Articular chondrocyte of knee joint (primary cell): ENCODE measurements around the gene BTBD19. TPM values are rescaled to one million over a fixed set of nuclear protein-coding genes. Genes with fewer than 3 reads are reported as not detected.

ENCODE experiments used
- small RNA-seq: library from RNA; depleted of rRNA; stranded (forward); fragments of <200 nt; gene quantifications from one replicate; pipeline ENCODE3, GENCODE V24; 2012
- total RNA-seq: library from RNA; depleted of rRNA; stranded (reverse); fragments of >200 nt; gene quantifications from 2 replicates; pipeline ENCODE4 v1.2.3, GENCODE V29; 2012

BTBD19 gene, protein sequence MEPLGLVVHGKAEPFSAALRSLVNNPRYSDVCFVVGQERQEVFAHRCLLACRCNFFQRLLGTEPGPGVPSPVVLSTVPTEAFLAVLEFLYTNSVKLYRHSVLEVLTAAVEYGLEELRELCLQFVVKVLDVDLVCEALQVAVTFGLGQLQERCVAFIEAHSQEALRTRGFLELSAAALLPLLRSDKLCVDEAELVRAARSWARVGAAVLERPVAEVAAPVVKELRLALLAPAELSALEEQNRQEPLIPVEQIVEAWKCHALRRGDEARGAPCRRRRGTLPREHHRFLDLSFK
- total RNA-seq = 9.8 and 10.8 TPM in 2 replicates

DNA sequence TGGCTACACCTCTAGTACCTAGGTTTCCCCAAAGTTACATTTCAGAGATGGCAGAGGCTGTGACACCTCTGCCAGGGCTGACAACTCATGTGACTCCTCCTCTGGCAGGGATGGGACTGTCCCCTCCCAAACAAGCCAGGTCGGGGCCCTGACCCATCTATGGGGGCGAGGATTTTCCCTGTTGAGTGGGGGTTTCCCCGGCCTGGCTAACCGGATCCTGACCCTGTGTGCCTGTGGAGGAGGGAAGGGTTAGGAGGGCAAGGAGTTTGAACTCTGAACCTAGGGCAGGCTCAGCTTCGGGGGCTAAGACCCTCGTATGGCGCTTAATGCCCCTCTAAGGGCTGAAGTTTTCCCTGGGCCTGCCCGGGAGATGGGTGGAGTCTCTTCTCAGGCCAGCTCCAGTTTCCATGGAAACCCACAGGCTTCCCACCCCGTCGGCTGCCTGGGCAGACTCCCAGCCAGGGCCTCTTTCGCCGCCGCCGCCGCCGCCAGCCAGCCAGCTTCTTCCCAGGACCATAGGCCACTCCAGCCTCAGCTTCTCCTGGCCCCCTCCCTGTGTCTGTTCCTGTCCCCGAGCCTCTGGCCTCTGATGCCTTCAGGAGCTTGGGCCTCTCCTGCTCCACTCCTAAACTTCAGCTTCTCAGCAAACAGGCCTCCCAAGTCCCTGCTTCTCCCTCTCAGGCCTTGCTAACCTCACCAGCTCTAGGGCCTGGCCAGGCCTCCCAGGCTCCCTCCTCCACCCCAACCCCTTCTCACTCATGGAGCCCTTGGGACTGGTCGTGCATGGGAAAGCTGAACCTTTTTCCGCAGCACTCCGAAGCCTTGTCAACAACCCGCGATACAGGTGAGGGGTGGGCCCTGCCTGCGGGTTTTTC is at the start of gene BTBD19:
Gene BTBD19 (plus strand): TSS at position 461 of the 875 bp plus-strand sequence. CDS start 298 bp downstream, at position 759.

DNA sequence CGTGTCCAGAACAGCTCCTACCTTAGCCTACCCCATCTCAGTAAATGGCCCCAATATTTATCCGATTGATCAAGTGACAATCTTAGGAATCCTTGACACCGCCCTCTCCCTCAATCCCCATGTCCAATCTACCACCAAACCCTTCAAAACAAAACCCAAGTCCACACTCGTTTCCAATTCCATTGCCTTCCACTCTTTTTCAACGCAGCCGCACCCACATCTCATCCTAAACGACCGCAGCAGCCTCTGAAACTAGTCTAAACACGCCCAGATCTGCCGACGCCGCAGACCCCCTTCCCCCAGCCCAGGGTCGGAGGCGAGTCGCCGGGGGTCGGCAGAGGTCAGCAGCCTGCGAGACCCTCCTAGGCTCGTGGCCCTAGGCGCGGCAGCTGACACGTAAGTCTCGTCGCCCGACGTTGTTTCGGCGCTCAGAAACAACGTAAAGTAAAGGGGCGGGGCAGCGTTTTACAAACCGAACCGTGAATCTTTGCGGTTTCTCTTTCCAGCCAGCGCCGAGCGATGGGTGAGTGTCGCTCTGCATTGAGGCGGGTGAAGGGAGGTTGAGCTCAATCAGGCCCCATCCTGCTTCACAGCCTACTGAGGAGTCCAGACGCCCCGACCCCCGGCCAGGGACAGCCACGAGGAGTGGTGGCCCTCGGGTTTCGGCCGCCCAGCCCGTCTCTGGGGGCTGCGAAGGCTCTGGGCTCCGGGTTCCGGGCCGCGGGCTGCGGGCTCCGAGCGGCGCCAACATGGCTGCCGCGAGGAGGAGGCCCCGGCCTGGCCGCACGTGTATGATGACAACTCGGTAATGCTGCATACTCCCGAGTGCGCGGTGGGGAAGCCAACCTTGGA is 33.0 kb upstream of the BTBD19 start, which contains the start of gene RPS8:
Gene RPS8 (plus strand): TSS at position 463 of the 852 bp plus-strand sequence. CDS start 57 bp downstream, at position 520.

DNA sequence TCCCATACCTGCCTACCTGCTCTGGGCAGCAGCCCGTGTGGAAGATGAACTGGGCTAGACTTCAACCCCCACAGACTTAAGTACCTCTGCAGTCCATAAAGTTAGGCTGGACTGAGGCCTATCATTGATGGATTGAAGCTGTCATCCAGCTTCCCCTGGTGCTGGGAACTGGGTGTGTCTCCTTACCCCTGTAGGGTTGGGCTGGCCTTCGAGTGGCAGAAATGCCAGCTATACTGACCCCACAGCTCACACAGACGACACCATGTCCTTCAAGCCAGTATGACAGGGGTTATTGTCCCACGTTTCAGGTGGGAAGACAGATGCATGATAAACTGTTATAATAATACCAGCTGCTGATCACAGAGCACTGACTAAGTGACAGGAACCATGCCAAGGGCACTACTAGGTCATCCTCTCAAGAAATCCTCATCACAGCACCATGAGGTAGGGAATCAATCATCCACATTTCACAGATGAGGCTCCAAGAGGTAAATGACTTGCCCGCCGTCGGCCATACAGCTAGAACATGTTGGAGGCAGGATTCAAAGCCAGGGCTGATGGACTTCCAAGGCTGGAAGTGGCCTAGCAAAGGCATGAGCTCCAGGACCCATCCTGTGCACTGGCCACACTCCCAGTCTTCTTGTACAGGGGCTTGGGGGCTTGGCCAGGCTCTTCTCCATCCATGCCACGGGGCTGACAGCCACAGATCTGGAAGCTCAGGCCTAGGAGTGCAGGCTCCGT is 20.0 kb upstream of the BTBD19 start, which contains the start of gene BEST4:
Gene BEST4 (minus strand): TSS at position 51 of the 741 bp plus-strand sequence. CDS start 465 bp downstream, outside the sequence.

DNA sequence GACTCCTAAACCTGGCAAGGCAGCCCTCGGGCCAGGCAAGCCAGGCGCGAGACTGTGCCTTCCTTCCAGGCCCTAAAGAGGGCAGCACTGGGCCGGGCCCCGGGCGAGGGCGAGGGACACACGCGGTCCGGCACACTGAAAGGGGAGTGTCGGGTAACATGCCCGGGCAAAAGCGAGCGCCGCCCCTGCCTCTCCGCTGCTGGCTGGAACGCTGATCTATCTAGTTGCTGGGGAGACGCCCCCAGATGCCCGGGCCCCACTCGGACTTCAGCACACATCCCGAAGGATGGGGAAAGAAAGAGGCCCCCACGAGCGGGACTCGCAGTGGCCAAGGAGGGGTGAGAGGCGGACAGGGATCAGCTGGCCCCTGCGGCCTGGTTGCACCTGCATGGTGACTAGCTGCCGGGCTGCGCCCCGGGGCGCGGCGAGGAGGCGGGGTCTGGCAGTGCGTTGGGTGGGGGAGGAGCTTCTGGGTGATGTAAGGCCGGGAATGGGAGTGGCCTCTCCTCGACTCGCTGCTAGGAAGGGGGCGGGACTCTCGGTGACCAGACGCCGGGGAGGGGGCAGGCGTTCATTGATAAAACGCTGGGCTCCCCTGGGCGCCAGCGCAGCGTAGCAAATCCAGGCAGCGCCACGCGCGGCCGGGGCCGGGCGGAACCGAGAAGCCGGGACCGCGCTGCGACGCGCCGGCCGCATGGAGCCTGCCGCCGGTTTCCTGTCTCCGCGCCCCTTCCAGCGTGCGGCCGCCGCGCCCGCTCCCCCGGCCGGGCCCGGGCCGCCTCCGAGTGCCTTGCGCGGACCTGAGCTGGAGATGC is 8.3 kb upstream of the BTBD19 start, which contains the start of gene PLK3:
Gene PLK3 (plus strand): TSS at position 608 of the 815 bp plus-strand sequence. CDS start 87 bp downstream, at position 695.

DNA sequence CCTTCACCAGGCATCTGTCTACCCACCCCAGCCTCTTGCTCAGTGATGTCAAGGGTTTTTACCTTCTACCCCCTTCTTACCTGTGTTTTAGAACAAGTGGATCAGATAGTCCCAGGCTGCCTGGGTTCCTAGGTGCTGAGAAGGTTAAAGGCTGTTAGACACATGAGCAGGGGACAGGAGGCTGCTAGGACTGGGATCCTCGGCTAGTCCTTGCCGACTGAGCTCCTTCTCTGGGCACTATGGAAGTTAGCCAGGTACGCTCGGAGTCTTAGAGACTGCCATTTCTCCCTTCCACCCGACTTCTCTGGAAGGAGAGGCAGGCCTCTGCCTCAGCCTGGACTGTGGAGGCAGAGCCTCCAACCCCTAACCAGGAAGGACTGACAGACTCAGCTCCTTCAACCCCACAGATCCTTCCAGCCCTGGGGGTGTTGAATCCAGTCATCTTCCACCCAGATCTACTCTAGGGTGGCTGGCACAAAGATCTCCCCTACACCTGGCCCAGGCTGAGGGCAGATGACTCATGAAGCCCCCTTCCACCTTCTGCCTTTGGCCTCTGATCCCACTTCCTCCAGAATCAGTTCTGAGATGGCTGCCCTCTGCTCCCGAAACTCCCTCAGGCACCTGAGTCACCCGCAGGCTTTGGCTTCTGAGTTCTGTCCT is 1.5 kb upstream of the BTBD19 start, which contains the start of gene DYNLT4:
Gene DYNLT4 (minus strand): TSS at position 648 of the 660 bp plus-strand sequence. CDS start 683 bp downstream, outside the sequence.

DNA sequence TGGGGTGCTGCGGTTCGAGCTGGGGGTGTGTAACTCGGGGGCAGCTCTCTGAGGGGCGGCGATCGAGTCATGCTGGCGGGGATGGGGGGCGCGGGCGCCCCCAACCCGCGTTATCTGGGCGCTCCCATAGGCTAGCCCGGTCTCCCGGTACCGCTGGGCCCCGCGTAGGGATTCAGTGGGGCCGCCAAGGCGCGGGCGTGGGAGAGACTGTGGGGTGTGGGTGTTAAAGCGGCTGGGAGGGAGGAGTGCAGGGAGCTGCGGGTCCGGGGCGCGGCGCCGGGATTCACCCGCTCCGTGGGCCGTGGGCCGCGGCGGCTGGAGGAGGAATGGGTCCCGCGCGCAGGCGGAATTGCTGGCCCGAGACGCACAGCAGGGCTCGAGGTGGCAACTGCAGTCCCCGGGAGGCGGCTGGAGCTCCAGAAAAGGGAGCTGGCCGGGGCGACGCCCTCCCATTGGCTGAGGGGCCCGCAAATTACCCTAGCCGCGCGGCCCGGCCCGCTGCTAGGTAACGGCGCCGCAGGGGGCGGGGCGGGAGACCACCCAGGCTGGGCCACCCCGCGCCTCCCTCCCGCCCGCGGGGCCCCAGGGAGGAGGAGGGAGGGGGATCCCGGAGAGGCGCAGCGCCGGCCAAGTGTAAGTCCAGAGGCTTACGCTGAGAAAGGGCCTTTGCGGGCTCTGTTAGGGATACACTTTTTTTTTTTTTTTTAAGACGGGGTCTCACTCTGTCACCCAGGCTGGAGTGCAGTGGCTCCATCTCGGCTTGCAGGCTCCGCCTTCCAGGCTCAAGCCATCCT is 34.7 kb downstream of the BTBD19 start, which contains the start of gene PTCH2:
Gene PTCH2 (minus strand): TSS at position 392 of the 794 bp plus-strand sequence. CDS start 321 bp downstream, at position 71.

Small RNAs within 50 kb of the gene (small RNA-seq; reads per million reads assigned to genes)
- gene AL136380.1 (not detected), gene SNORD38A (415 reads per million, percentile 99 among the genes with 10 or more reads in this experiment), gene SNORD38B (not detected), gene SNORD46 (6.5 reads per million, percentile 92 among the genes with 10 or more reads in this experiment), gene SNORD55 (not detected)

Other genes starting within 250 kb of the BTBD19 start
- 5.2 and 6.9 TPM in 2 replicates for gene TMEM53, start 134.0 kb upstream of the BTBD19 start, total RNA-seq
- 0.91 and 5.0 TPM in 2 replicates for gene ARMH1, start 133.8 kb upstream of the BTBD19 start, total RNA-seq
- not detected in 2 replicates for gene RNU5D-1, start 77.4 kb upstream of the BTBD19 start, total RNA-seq
- gene KIF2C, start 68.7 kb upstream of the BTBD19 start, total RNA-seq = 13.6 and 17.6 TPM in 2 replicates
- gene RPS8, start 33.0 kb upstream of the BTBD19 start, total RNA-seq = 1,423 and 1,610 TPM in 2 replicates
- 0.11 and 0.13 TPM in 2 replicates for gene BEST4, start 20.4 kb upstream of the BTBD19 start, total RNA-seq
- gene PLK3, start 8.1 kb upstream of the BTBD19 start, total RNA-seq = 11.2 and 18.8 TPM in 2 replicates
- gene DYNLT4, start 1.2 kb upstream of the BTBD19 start, total RNA-seq = 0.22 and 0.65 TPM in 2 replicates
- gene PTCH2, start 34.7 kb downstream of the BTBD19 start, total RNA-seq = 0.11 and 0.13 TPM in 2 replicates
- 31.1 and 33.9 TPM in 2 replicates for gene EIF2B3, start 178.1 kb downstream of the BTBD19 start, total RNA-seq
- 20.9 and 23.5 TPM in 2 replicates for gene HECTD3, start 202.8 kb downstream of the BTBD19 start, total RNA-seq
- 114 and 124 TPM in 2 replicates for gene UROD, start 203.7 kb downstream of the BTBD19 start, total RNA-seq